ENCODE measurements around the gene GSTO2.

Gene GSTO2

GRCh38 chr10:104342941-104343411 is 74.0 kb downstream of the GSTO2 start:
- no peak for DNase-seq

GRCh38 chr10:104344219-104344618 is 75.2 kb downstream of the GSTO2 start:
- DNase-seq: no peak

DNA sequence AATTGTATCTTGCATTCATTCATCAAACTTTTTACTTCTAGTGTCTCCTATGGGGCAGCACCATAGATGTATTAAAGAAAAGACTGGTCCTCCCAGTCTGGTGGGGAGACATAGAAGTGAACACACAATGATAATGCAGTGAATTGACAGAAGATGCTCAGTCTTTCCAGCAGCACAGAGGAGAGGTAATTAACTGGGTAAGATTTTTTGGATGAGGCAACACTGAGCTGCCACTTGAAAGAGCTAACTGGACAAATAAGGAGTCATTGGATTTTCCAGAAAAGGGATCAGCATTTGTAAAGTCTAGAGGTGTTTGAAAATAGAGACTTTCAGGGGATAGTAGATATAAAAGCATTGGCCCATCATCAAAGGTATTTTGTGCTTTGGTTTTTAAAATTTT is 76.5 kb downstream of the GSTO2 start:
- peak in 1 of 3 donors; percentile 67 for DNase-seq

DNA sequence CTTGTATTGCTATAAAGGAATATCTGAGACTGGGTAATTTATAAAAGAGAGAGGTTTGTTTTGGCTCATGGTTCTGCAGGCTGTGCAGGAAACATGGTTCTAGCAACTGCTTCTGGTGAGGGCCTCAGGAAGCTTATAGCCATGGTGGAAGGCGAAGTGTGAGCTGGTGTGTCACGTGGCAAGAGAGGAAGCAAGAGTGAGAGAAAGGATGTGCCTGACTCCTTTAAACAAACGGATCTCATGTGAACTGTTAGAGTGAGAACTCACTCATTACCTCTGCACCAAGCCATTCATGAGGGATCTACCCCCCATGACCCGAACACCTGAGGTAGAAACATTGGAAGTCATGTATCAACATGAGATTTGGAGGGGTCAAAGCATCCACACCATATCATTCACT is 77.0 kb downstream of the GSTO2 start:
- no peak for DNase-seq

- DNase-seq: no peak
Measured at GRCh38 chr10:104347295-104348045, 78.5 kb downstream of the GSTO2 start.

GRCh38 chr10:104348601-104349000 is 79.6 kb downstream of the GSTO2 start:
- no peak for DNase-seq

GRCh38 chr10:104349623-104350126 is 80.7 kb downstream of the GSTO2 start:
- peak; percentile 75 to 89 (median 80) for DNase-seq

- peak; percentile 62 to 76 (median 72) for DNase-seq
Measured at GRCh38 chr10:104350127-104350635, 81.2 kb downstream of the GSTO2 start.

GRCh38 chr10:104351061-104351702 is 82.2 kb downstream of the GSTO2 start:
- peak; percentile 86 to 98 (median 97) for DNase-seq

DNA sequence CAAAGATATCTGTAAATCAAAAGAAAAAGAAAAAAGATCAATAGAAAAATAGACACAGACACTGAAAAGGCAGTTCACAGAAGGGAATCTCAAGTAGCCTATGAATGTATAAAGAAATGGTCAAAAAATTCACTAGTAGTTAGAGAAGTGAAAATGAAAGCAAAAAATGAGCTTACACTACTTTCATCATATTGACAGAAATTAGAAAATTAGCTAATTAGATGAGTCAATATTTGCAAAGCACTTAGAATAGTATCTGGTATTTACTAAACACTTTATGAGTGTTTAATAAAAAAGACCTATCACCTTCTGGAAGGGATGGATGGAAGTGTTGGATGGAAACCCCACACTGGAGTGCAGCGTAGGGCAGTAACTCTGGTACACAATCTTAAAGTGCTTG is 82.9 kb downstream of the GSTO2 start:
- DNase-seq: peak in 2 of 3 donors; percentile 75 to 86

DNA sequence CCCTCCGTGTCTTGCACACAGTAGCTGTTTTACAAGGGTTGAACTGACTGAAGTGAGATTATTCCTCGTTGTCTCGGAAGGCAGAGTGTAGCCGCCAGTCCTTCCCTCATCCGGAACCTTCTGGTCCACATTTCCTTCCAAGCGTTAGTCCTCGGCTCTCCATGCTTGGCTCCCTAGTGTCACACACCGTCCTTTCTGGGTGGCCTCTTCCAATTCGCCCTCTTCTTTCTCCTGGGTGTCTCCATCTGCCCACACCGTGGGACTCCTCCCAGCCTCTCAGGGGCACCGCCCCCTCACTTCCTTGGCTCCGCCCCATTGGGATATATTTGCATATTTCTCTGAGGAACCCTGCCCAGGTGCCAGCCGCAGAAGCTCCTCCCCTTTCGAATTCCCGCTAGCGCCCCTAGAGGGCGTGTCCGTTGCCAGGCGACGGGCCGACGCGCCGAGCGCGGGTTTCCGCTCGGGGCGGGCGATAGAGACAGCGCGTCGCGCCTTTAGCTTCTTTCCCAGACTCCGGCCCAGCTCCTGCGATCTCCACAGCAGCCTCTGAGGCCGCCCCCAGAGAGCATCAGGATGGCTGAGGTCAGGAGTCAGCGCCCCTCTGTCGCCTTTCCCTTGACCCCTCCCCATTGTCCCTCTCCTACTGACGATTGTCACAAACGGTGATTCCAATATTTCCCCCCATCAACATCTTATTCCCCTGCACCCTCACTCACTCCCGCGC is 84.5 kb downstream of the GSTO2 start, which contains the start of gene CFAP58:
TSS of gene CFAP58 (plus strand) at position 509 of the 724 bp plus-strand sequence. CDS start at position 574, 65 bp downstream.
- DNase-seq: peak; percentile 98 to 99 (median 99)
